ENCODE results near the gene SERPINA3. TPM values are rescaled to one million over a fixed set of nuclear protein-coding genes. Genes with fewer than 3 reads are reported as not detected.
"Not testable (repeated sequence)": the region's sequence is repeated elsewhere in the genome, so short reads cannot be mapped to it uniquely, and the experiment has no call there.

Gene SERPINA3
- total and polyA plus RNA-seq, 8 donors = 1,011 to 4,136 (median 2,518) TPM

DNA sequence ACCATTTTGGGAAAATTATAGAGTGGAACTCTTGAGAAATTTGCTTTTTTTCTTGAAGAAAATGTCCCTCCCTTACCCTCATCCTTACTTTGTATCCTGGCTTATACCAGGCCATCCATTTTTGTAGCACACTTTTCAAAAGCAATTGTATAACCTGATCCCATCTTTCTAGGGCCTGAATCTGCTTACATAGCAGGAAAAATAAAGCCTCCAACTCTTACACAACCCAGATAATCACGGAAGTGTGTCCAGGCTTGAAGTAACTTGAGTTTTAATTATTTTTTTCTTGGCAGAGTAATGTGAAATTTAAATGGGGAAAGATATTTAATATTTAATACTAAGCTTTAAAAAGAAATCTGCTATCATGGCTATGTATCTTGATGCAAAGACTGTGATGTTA, 23.0 kb downstream of the SERPINA3 start:
- Histone ChIP-seq H3K27ac (no peak overlapping the region), H3K4me3 (no peak overlapping the region), H3K36me3 (no peaks in the 10 kb centered on the region), H3K9me3 (no peaks in the 10 kb centered on the region), H3K27me3 (no peaks in the 10 kb centered on the region), H3K4me1 (peaks cover 0 to 5% (median 3%) of the 10 kb centered on the region in 3 donors)
- ATAC-seq (no peak), FAIRE-seq (no peak), DNase-seq (no peak)
- TF ChIP-seq, protein P1, sequence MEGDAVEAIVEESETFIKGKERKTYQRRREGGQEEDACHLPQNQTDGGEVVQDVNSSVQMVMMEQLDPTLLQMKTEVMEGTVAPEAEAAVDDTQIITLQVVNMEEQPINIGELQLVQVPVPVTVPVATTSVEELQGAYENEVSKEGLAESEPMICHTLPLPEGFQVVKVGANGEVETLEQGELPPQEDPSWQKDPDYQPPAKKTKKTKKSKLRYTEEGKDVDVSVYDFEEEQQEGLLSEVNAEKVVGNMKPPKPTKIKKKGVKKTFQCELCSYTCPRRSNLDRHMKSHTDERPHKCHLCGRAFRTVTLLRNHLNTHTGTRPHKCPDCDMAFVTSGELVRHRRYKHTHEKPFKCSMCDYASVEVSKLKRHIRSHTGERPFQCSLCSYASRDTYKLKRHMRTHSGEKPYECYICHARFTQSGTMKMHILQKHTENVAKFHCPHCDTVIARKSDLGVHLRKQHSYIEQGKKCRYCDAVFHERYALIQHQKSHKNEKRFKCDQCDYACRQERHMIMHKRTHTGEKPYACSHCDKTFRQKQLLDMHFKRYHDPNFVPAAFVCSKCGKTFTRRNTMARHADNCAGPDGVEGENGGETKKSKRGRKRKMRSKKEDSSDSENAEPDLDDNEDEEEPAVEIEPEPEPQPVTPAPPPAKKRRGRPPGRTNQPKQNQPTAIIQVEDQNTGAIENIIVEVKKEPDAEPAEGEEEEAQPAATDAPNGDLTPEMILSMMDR (IDR thresholded peaks at IDR 0.05) = no peak
- 42 to 46% methylated on average over 1 of the region's 1 CpG for WGBS, 2 donors
- intact Hi-C loops (cut with DNase I) = no loop called here

DNA sequence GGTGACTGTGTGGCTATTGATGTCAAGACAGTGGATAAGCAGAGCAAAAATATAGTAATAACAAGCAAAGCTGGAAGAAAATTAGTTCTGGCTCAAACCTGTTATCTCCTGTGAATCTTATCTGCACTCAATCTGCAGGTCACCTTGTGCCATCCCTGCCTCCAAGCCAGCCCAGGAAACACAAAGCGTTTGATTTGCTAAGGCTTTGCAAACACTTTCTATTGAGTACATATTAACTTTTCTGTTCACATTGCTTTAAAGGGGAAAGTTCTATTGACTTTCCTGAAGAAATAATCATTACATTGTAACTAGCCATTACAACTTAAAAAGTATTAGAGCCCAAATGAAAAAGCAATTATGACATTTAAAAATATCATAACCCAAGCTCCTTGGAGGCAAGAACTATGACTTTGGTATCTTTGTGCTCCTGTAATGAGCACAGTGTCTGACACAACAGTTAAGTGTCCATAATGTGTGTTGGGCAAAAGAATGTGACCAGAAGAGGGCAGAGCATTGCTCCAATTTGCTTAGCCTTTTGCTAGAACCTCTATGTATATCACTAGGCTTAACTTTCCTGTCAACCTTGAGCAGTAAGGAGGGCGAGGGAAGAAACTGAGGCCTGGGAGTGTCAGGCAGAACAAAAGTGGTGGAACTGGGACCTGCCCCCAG, 24.7 kb downstream of the SERPINA3 start:
- Histone ChIP-seq H3K4me1 (peaks cover 0 to 5% (median 3%) of the 10 kb centered on the region in 3 donors), H3K9me3 (no peaks in the 10 kb centered on the region), H3K27me3 (no peaks in the 10 kb centered on the region), H3K27ac (peak overlapping the region in 1 of 4 donors; percentile 23), H3K4me3 (no peak overlapping the region), H3K36me3 (no peaks in the 10 kb centered on the region)
- ATAC-seq (peak in 3 of 4 donors; percentile 36 to 78 (median 69)), DNase-seq (peak in 1 of 6 donors; percentile 6), FAIRE-seq (no peak)
- TF ChIP-seq, protein P1 (IDR thresholded peaks at IDR 0.05) = no peak
- intact Hi-C loops (cut with DNase I) = no loop called here
- WGBS, 2 donors = 43 to 46% methylated on average over 2 of the region's 2 CpGs

DNA sequence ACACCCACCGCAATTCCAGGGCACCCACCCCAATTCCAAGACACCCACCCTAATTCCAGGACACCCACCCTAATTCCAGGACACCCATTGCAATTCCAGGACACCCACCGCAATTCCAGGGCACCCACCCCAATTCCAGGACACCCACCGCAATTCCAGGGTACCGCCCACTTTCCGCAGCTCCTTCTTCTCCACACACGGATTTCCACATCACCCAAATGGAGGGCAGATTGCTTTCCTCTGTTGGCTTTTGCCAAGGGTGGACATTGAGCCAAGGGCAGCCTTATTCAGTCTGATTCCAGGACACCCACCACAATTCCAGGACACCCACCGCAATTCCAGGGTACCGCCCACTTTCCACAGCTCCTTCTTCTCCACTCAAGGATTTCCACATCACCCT, 25.6 kb downstream of the SERPINA3 start:
- DNase-seq = peak in 1 of 6 donors; percentile 5
- H3K9me3 ChIP-seq; H3K27me3 ChIP-seq; ATAC-seq; H3K36me3 ChIP-seq; H3K27ac ChIP-seq; H3K4me3 ChIP-seq; intact Hi-C loops (cut with DNase I); FAIRE-seq; H3K4me1 ChIP-seq: not testable (repeated sequence)
- WGBS, 2 donors = 90 to 91% methylated on average over 7 to 8 of the region's 8 CpGs

DNA sequence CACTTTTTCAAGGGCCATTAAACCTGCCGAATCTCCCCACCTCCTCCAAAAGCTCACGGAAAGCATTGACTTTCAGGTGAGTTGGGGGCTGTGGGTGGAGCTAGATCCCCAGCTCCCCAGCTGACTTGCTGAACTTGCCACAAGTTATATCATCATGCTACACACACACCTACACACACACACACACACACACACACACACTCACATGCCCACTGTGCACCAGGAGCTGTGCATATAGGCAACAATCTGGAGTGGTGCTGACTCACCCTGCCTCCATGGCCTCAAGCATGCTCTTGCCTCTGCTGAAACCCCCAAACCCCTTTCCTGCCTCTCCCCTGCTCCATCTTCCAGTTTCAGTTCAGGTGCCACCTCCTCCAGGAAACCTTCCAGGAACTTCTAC, 26.1 kb downstream of the SERPINA3 start:
- FAIRE-seq (no peak), ATAC-seq (no peak), DNase-seq (no peak)
- Histone ChIP-seq H3K27ac (no peak overlapping the region), H3K4me1 (peaks cover 0 to 5% (median 3%) of the 10 kb centered on the region in 3 donors), H3K27me3 (no peaks in the 10 kb centered on the region), H3K4me3 (no peak overlapping the region), H3K36me3 (no peaks in the 10 kb centered on the region), H3K9me3 (no peaks in the 10 kb centered on the region)
- intact Hi-C loops (cut with DNase I) = no loop called here
- WGBS, 2 donors = 74 to 82% methylated on average over 2 of the region's 2 CpGs
- TF ChIP-seq, protein P1 (IDR thresholded peaks at IDR 0.05) = no peak

DNA sequence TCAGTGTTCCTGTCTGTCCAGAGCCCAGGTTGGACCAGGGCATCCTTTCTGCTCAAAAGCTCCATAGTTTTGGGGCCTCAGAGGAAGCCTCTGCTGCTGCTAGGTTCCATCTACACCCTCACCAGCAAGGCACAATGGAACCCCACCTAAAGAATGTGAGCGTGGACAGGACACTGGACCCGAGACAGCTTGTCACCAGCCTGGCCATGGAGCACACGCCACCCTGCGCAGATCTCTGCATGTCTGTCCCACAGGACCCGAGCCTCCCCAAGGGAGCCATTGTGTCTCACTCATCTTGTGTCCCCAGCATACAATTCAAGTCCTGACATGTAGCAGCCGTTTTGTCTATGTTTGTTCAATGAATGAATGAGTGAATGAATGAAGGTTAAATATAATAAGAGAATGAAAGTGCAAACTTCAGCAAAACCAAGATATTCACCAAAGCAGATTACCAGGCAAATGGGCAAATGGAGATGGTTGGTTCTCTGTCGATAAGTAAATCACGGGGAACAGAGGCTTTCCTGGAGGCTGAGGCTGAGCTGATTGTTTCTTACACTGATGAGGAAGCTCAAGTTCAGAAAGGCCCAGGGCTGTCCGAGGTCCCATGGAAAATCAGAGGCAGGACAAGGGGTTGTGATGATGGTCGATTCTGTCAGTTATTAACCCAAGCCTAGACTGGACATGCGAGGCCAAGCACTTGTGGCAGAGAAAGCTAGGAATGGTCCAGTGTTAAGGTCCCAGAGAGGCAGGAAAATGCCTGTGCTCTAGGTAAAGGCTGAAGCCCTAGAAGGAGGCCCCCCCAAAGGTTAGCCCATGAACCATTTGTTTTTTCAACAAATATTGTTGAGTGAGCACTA, 27.0 kb downstream of the SERPINA3 start:
- peak in 1 of 6 donors; percentile 17 for DNase-seq
- Histone ChIP-seq H3K27me3 (no peaks in the 10 kb centered on the region), H3K27ac (no peak overlapping the region), H3K4me1 (peaks cover 0 to 5% (median 3%) of the 10 kb centered on the region in 3 donors), H3K9me3 (no peaks in the 10 kb centered on the region), H3K36me3 (no peaks in the 10 kb centered on the region), H3K4me3 (no peak overlapping the region)
- intact Hi-C loops (cut with DNase I) = no loop called here
- ATAC-seq = no peak
- TF ChIP-seq, protein P1 (IDR thresholded peaks at IDR 0.05) = no peak
- no peak for FAIRE-seq
- 77 to 78% methylated on average over 11 of the region's 11 CpGs for WGBS, 2 donors

Measured in pancreas (tissue), 10 donors.